ENCODE data around the gene DUSP5.

Gene DUSP5

GRCh38 chr10:110501142-110501937, 3.6 kb downstream of the DUSP5 start:
- DNase-seq = peak; percentile 96

- DNase-seq = peak; percentile 29
These were observed 4.6 kb downstream of the DUSP5 start for GRCh38 chr10:110502072-110502845.

GRCh38 chr10:110502851-110503301, 5.2 kb downstream of the DUSP5 start:
- peak; percentile 41 for DNase-seq

- no peak for DNase-seq
These were observed 5.9 kb downstream of the DUSP5 start for GRCh38 chr10:110503528-110504110.

GRCh38 chr10:110504111-110504735, 6.5 kb downstream of the DUSP5 start:
- no peak for DNase-seq

GRCh38 chr10:110505130-110505770, 7.5 kb downstream of the DUSP5 start:
- no peak for DNase-seq

- no peak for DNase-seq
These were observed 8.7 kb downstream of the DUSP5 start for GRCh38 chr10:110506448-110506847.

- DNase-seq = no peak
These were observed 9.6 kb downstream of the DUSP5 start for GRCh38 chr10:110507346-110507745.

GRCh38 chr10:110508159-110508788, 10.6 kb downstream of the DUSP5 start:
- peak; percentile 49 for DNase-seq

- no peak for DNase-seq
These were observed 11.3 kb downstream of the DUSP5 start for GRCh38 chr10:110508806-110509544.

GRCh38 chr10:110509560-110509959, 11.9 kb downstream of the DUSP5 start:
- DNase-seq = no peak

GRCh38 chr10:110510086-110510485, 12.4 kb downstream of the DUSP5 start:
- no peak for DNase-seq

GRCh38 chr10:110510730-110511129, 13.0 kb downstream of the DUSP5 start:
- no peak for DNase-seq

GRCh38 chr10:110511734-110512449, 14.2 kb downstream of the DUSP5 start:
- DNase-seq = no peak

- peak; percentile 66 for DNase-seq
These were observed 14.9 kb downstream of the DUSP5 start for GRCh38 chr10:110512461-110513187.

- DNase-seq = peak; percentile 29
These were observed 16.2 kb downstream of the DUSP5 start for GRCh38 chr10:110513949-110514348.

GRCh38 chr10:110514848-110515247, 17.1 kb downstream of the DUSP5 start:
- DNase-seq = peak; percentile 7

- peak; percentile 42 for DNase-seq
These were observed 19.2 kb downstream of the DUSP5 start for GRCh38 chr10:110516815-110517492.

- no peak for DNase-seq
These were observed 24.8 kb downstream of the DUSP5 start for GRCh38 chr10:110522365-110522988.
